NCI-H2171 treated with DMSO at 0.1 percent for 48 hours (cell line): Measurements from ENCODE around the gene DDX52.
"Not testable (repeated sequence)": the region's sequence is repeated elsewhere in the genome, so short reads cannot be mapped to it uniquely, and the experiment has no call there.

Experiments
- DNase-seq: peaks from one replicate; lab custom pipeline; 2025; lab: John Stamatoyannopoulos, UW

DDX52 gene

GRCh38 chr17:37643118-37643766 lies at the start of gene DDX52:
DDX52 (minus strand) TSS chr17:37643446; CDS start chr17:37643420, 26 bp downstream.
- peak; percentile 97 for DNase-seq

DNA sequence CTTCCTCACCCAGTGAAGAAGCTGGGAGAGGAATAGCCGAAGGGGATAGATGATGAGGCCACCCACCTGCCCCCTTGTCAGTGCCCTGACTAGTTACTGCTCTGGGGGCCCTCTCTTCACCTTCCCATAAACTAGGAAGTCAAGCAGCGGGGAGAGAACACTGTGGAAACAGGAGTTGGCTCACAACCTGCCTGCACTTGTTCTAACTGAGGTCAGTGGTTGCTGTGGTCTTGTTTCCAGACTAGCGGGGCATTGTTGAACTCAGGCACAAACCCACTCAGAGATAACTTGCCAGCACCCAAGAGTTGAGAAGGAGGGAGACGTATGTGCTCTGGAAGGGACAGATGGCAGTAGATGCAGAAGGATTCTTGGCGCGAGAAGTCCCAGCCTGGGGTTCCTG lies 48.6 kb upstream of the DDX52 start:
- DNase-seq: no peak

- no peak for DNase-seq
These were observed 46.1 kb upstream of the DDX52 start for GRCh38 chr17:37689317-37689716.

GRCh38 chr17:37683454-37683984 lies 40.3 kb upstream of the DDX52 start:
- no peak for DNase-seq

DNA sequence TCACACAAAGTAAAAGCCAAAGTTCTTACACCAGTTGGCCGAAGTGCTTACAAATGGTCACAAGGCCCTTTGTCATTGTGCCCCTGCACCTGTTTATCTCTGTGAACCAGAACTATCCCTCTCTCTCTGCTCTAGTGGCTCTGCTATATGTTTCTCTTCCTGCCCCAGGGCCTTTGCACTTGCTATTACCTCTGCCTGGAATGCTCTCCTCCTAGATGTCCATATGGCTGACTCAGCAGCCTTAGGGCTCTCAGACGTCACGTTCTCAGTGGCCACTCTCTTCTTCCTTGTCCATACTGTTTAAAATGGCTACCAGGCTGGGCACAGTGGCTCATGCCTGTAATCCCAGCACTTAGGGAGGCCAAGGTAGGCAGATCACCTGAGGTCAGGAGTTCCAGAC lies 38.8 kb upstream of the DDX52 start:
- DNase-seq: no peak

DNA sequence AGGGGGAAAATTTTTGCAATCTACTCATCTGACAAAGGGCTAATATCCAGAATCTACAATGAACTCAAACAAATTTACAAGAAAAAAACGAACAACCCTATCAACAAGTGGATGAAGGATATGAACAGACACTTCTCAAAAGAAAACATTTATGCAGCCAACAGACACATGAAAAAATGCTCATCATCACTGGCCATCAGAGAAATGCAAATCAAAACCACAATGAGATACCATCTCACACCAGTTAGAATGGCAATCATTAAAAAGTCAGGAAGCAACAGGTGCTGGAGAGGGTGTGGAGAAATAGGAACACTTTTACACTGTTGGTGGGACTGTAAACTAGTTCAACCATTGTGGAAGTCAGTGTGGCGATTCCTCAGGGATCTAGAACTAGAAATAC lies 36.7 kb upstream of the DDX52 start:
- DNase-seq: not testable (repeated sequence)

GRCh38 chr17:37678036-37678435 lies 34.8 kb upstream of the DDX52 start:
- no peak for DNase-seq

GRCh38 chr17:37677021-37677420 lies 33.8 kb upstream of the DDX52 start:
- no peak for DNase-seq

DNA sequence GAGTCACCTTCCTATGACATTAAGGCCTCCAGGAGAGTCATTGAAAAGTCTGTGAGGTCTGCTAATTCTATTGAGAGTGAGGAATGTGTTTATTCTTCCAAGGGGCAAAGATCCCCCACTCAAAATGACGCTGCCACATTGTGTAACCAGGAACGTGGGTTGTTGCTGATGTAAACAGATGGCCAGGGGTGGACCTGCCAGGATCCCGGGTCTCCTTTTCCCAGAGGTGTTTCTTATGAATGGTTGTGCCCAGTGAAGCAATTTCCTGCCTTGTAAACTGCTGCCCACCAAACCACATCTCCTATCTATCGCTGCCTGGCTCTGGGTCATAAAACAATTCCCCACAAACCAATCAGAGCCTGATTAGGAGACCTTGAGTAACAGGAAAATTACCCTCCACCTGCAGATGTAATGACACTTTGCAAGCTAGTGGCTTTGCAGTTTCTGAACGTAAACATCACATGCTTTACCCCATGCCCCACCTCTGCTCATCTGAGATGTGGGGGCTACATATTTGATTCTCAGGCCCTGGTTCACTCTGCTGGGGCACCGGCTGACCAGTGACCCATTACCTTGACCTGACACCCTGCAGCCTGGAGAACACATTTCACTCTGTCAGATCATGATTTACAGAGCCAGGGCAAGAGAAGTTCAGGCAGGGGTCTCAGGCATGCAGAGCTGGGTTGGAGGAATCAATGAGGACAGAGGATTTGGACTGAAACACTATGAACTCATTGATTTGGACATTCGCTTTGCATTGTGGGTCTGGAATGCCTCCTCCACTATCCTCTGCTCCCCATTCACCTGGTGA lies 33.1 kb upstream of the DDX52 start:
- DNase-seq: no peak

DNA sequence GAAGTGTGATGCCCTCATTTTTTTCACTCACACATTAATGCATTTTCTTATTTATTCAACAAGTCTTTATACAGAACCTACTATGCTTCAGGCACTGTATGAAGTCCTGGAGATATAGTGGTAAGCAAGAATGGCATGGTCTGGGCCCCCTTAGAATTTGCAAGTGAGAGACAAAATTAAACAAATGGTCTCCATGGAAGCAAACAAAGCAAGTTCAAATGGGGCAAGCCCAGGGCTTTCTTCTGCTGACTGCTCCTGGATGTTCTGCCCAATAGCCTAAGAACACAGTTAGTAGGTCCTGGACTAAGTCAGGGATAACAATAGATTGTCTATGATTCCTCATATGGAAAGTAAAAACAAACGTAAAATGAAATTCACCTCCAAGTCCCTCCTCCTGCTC lies 31.3 kb upstream of the DDX52 start:
- no peak for DNase-seq

GRCh38 chr17:37673386-37673785 lies 30.1 kb upstream of the DDX52 start:
- no peak for DNase-seq

GRCh38 chr17:37672548-37673078 lies 29.4 kb upstream of the DDX52 start:
- DNase-seq: no peak

DNA sequence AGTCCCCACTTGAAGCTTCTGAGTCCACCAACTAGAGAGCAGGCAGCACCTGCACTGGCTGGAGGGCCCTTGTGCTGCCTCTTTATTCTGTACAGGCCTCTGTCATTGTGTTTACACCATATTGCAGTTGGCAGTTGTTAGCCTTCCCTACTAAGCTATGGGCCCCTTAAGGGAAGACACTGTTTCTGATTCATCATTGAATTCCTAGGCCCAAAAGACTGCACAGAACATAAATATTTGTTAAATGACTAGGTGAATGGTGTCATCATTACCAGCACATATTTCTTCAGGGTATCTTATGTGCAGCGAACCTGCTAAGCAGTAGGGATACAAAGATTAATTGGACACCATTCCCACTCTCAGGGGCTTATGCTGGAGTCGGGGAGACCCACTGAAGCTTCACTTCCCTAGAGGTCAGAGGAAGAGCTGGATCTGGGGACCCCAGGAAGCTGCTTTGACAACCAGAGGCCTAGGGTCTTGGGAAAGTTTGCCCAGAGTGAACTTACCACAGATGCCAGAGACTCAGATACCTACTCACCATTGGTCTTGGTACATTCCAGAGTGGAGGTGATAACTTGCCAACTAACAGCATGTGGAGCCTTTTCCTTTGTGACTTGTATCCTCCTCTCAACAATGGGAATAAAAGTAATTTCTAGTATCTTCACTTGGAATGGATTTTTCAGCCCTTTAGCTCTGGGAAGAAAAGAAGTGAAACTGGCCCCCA lies 28.7 kb upstream of the DDX52 start:
- no peak for DNase-seq

- no peak for DNase-seq
These were observed 28.0 kb upstream of the DDX52 start for GRCh38 chr17:37671028-37671823.

DNA sequence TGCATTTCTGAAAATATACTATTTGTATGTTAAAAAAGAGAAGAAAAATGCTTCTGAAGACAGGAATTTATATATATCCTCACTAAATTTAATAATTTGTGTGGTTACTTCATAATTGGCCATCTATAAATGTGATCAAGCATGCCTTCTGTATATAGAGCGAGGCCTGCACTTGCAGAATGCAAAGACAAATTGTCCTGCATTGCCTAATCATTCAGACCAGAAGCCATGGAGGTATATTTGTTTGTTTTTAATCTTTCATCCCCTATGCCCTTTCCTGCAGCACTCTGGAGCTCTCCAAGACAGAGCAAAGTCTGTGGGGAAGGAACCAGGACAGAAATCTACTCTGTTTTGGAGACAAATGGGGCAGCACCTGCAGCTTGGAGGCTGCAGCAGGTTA lies 23.8 kb upstream of the DDX52 start:
- DNase-seq: no peak

DNA sequence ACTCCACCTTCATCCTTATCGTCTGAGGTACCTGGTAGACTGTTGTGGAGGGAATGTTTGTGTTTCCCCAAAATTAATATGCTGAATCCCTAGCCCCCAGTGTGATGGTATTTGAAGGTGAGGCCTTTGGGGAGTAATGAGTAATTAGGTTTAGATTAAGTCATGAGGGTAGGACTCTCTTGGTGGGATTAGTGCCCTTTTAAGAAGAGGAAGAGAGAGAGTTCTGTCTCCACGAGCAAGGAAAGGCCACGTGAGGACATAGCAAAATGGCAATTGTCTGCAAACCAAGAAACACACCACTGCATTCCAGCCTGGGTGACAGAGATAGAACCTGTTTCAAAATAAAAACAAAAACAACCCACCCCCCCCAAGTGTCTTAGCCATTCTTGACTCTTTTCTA lies 21.0 kb upstream of the DDX52 start:
- DNase-seq: no peak

GRCh38 chr17:37662353-37662752 lies 19.1 kb upstream of the DDX52 start:
- DNase-seq: no peak

DNA sequence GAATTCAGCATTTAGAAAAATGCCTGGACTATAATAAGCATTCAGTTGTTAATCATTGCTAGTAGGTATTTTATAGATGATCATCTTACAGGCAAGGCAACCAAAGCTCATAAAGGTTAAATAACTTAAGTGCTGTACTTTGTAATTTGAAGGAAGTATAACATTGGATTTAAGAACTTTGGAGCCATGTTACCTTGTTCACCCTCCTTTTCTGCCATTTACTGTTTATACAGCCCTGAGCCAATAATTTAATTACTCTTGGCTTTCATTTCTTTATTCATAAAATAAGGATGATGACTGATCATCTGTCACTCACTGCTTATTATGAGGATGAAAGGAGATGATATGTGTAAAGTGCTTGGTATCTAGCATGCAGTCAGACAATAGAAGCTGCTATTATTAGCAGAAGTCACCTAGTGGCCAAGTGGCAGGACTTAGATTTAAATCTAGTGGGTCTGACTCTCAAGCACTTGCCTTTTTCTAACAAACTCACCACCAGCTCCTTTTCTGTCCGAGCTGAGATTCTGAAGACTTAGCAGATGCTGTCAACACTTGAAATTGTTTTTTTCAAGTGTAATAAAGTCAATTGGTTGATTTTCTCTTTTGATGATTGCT lies 18.3 kb upstream of the DDX52 start:
- DNase-seq: no peak

GRCh38 chr17:37659925-37660324 lies 16.7 kb upstream of the DDX52 start:
- DNase-seq: no peak

DNA sequence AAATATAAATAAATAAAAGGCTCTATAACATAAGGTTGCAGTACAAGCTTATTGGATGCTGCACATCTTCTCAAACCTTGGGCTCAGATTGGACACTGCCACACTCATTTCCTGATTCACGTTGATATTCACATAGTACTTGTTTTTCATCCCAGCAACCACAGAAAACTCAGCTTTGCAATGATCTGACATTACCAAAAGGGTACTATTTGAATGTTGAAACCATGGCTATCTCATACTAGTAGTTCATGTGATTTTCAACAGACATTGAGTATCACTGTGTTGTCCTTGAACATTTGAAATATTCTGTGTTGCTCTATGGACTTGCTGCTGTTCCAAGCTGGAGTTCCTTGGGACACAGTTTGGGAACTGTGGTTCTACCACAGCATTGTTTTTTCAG lies 14.0 kb upstream of the DDX52 start:
- DNase-seq: no peak

GRCh38 chr17:37651849-37652248 lies 8.6 kb upstream of the DDX52 start:
- DNase-seq: no peak
